ENCODE measurements around the gene SMPD3. TPM values are rescaled to one million over a fixed set of nuclear protein-coding genes. Genes with fewer than 3 reads are reported as not detected.
A peak's percentile ranks its signal among the peaks of the same experiment; 100 is the strongest.

SMPD3 gene
- total and polyA plus RNA-seq, 2 donors (not counting 3 experiments of a cell fraction or from before 2014, with no cell fraction given), result not detected

DNA sequence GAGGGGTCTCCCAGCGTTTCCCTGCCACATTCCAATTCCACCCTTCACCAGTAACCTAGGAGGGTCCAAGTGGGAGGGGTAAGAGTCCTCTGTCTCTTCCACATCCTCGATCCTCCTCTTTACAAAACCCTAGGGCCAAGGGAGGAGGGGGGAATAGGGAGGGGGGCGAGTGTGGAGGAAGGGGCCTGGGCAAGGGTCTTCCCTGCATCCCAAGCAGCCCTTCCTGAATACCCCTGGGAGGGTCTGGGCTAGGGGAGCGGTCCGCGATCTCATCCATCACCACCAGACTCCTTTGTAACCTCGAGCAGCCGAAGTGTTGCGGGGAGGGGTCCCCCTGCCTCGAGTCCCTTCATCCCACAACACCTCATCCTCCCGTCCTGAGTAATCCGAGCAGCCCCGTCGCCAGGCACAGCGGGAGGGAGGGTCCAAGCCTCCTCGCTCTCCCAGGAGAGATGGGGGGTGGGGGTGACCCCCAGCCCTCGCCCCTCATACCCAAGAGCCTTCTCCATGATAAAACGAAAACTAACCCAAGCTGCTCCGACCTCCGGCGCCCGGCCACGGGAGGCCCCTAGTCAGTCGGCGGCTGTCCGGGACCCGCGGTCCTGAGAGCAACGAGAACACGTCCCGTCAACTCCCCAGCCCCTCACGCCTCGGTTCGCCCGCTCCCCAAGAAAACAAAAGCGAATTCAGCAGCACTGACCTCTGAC is 502 bp downstream of the SMPD3 start:
- Histone ChIP-seq H3K9ac (replicated peaks; ENCODE audit: extremely low read depth, insufficient read depth, low read length) (no peak overlapping the region), H2AFZ (ENCODE audit: low read depth, low read length) (peak overlapping the region; percentile 42), H3K9me1 (replicated peaks; ENCODE audit: control insufficient read depth, extremely low read depth, insufficient read depth, low read length) (no peaks in the 10 kb centered on the region), H3K27ac (ENCODE audit: insufficient read depth, low read depth, low read length) (no peak overlapping the region), H3K36me3 (ENCODE audit: control insufficient read depth in 2 of 2, extremely low read depth in 1 of 2, insufficient read depth in 2 of 2, low read length in 2 of 2) (no peaks in the 10 kb centered on the region), H3K79me2 (ENCODE audit: control insufficient read depth, insufficient read depth, low read length) (no peaks in the 10 kb centered on the region), H3K4me3 (replicated peaks in 1 of 3; ENCODE audit: insufficient read depth in 1 of 3, low read depth in 1 of 3, low read length in 3 of 3) (peak overlapping the region in 1 of 3 experiments; percentile 19), H4K20me1 (replicated peaks; ENCODE audit: control insufficient read depth, extremely low read depth, insufficient read depth, low read length) (no peaks in the 10 kb centered on the region), H3K9me3 (replicated peaks; ENCODE audit: control insufficient read depth, insufficient read depth, low read length) (no peaks in the 10 kb centered on the region), H3K4me2 (ENCODE audit: insufficient read depth, low read length) (peak overlapping the region; percentile 56), H3K27me3 (ENCODE audit: control insufficient read depth in 2 of 2, insufficient read depth in 2 of 2, low read length in 2 of 2) (peaks cover 6 to 7% of the 10 kb centered on the region in 2 experiments), H3K4me1 (ENCODE audit: control insufficient read depth, extremely low read depth, insufficient read depth, low read length) (no peaks in the 10 kb centered on the region)
- no TSS peak for BruUV-seq (replicated peaks)
- FAIRE-seq (no peak), DNase-seq (ENCODE audit: low read depth, low spot score) (no peak)
- dilution Hi-C loops (cut with MboI; ENCODE audit: extremely low pct_ligation_motif_present, low sequenced_read_pairs), result no loop called here
- CTCF ChIA-PET, result interaction anchor here (0.6 kb wide), 2 partner anchors 11 to 127 kb away, joined by 3 to 6 read pairs; no protein-coding TSS in a partner anchor
- POLR2A ChIA-PET, result no interaction called here
- intact Hi-C loops (cut with micrococcal nuclease), result no loop called here
- no peak for TF ChIP-seq POLR2AphosphoS5 (IDR thresholded peaks at IDR 0.05; ENCODE audit: insufficient read depth, low read depth, low read length)
- no peak for TF ChIP-seq JUN (IDR thresholded peaks at IDR 0.05; ENCODE audit: borderline replicate concordance, insufficient read depth, insufficient read length, low read depth)
- no peak for TF ChIP-seq FOS (IDR thresholded peaks at IDR 0.05; ENCODE audit: borderline replicate concordance, insufficient read depth, low read length)

GRCh38 chr16:68446681-68447652 is 1.3 kb downstream of the SMPD3 start:
- H3K9me1 ChIP-seq (replicated peaks; ENCODE audit: control insufficient read depth, extremely low read depth, insufficient read depth, low read length), result no peaks in the 10 kb centered on the region
- no peaks in the 10 kb centered on the region for H4K20me1 ChIP-seq (replicated peaks; ENCODE audit: control insufficient read depth, extremely low read depth, insufficient read depth, low read length)
- no peaks in the 10 kb centered on the region for H3K4me1 ChIP-seq (ENCODE audit: control insufficient read depth, extremely low read depth, insufficient read depth, low read length)
- H3K4me2 ChIP-seq (ENCODE audit: insufficient read depth, low read length), result no peak overlapping the region
- ChIA-PET POLR2A (no interaction called here), CTCF (interaction anchor here (1.0 kb wide), 1 partner anchor 63 kb away, joined by 5 read pairs; no protein-coding TSS in a partner anchor)
- FAIRE-seq, result no peak
- H3K27me3 ChIP-seq (ENCODE audit: control insufficient read depth in 2 of 2, insufficient read depth in 2 of 2, low read length in 2 of 2), result peaks cover 6 to 7% of the 10 kb centered on the region in 2 experiments
- no peaks in the 10 kb centered on the region for H3K79me2 ChIP-seq (ENCODE audit: control insufficient read depth, insufficient read depth, low read length)
- no TSS peak for BruUV-seq (replicated peaks)
- TF ChIP-seq, protein P1, sequence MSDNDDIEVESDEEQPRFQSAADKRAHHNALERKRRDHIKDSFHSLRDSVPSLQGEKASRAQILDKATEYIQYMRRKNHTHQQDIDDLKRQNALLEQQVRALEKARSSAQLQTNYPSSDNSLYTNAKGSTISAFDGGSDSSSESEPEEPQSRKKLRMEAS (IDR thresholded peaks at IDR 0.05; ENCODE audit: insufficient read depth, insufficient read length), result no peak
- TF ChIP-seq EZH2 (IDR thresholded peaks at IDR 0.05; ENCODE audit: borderline replicate concordance, low read depth, low read length, severe bottlenecking) (no peak), MYC (IDR thresholded peaks at IDR 0.05; ENCODE audit: low read depth, low read length) (no peak), POLR2A (IDR thresholded peaks at IDR 0.05; ENCODE audit: low read depth, low read length) (no peak), POLR2AphosphoS5 (IDR thresholded peaks at IDR 0.05; ENCODE audit: insufficient read depth, low read depth, low read length) (no peak), GATA2 (IDR thresholded peaks at IDR 0.05; ENCODE audit: insufficient read depth, insufficient read length, low read depth, low read length) (no peak), FOS (IDR thresholded peaks at IDR 0.05; ENCODE audit: borderline replicate concordance, insufficient read depth, low read length) (no peak), JUN (IDR thresholded peaks at IDR 0.05; ENCODE audit: borderline replicate concordance, insufficient read depth, insufficient read length, low read depth) (no peak), CTCF (IDR thresholded peaks at IDR 0.05; ENCODE audit: extremely low read depth in 1 of 2, insufficient read depth in 1 of 2, low read depth in 1 of 2, low read length in 2 of 2) (no peak)
- no peak overlapping the region for H3K4me3 ChIP-seq (replicated peaks in 1 of 3; ENCODE audit: insufficient read depth in 1 of 3, low read depth in 1 of 3, low read length in 3 of 3)
- no peak overlapping the region for H3K9ac ChIP-seq (replicated peaks; ENCODE audit: extremely low read depth, insufficient read depth, low read length)
- dilution Hi-C loops (cut with MboI; ENCODE audit: extremely low pct_ligation_motif_present, low sequenced_read_pairs), result no loop called here
- H2AFZ ChIP-seq (ENCODE audit: low read depth, low read length), result no peak overlapping the region
- no peak for DNase-seq (ENCODE audit: low read depth, low spot score)
- H3K27ac ChIP-seq (ENCODE audit: insufficient read depth, low read depth, low read length), result no peak overlapping the region
- H3K36me3 ChIP-seq (ENCODE audit: control insufficient read depth in 2 of 2, extremely low read depth in 1 of 2, insufficient read depth in 2 of 2, low read length in 2 of 2), result no peaks in the 10 kb centered on the region
- intact Hi-C loops (cut with micrococcal nuclease), result no loop called here
- no peaks in the 10 kb centered on the region for H3K9me3 ChIP-seq (replicated peaks; ENCODE audit: control insufficient read depth, insufficient read depth, low read length)

Data from endothelial cell of umbilical vein (primary cell).